ENCODE results near the gene RECQL5.
"Not testable (repeated sequence)": the region's sequence is repeated elsewhere in the genome, so short reads cannot be mapped to it uniquely, and the experiment has no call there.

Gene RECQL5

GRCh38 chr17:75589919-75590303 is 77.0 kb downstream of the RECQL5 start:
- no peak for DNase-seq

- peak; percentile 83 for DNase-seq
These were observed 77.7 kb downstream of the RECQL5 start for GRCh38 chr17:75589012-75589918.

GRCh38 chr17:75588596-75589011 is 78.3 kb downstream of the RECQL5 start:
- DNase-seq = peak; percentile 9

- DNase-seq = peak; percentile 70
These were observed 79.0 kb downstream of the RECQL5 start, which contains the start of gene MYO15B for GRCh38 chr17:75587675-75588595. TSS of gene MYO15B (plus strand) at chr17:75587800. CDS start at chr17:75588058, 258 bp downstream.

- DNase-seq = no peak
These were observed 82.1 kb downstream of the RECQL5 start for GRCh38 chr17:75584849-75585175.

- not testable (repeated sequence) for DNase-seq
These were observed 83.8 kb downstream of the RECQL5 start for GRCh38 chr17:75583197-75583596.

- peak; percentile 26 for DNase-seq
These were observed 85.7 kb downstream of the RECQL5 start for GRCh38 chr17:75581121-75581725.

Measured in hematopoietic multipotent progenitor cell treated with erythropoietin and hydrocortisone succinate and interleukin-3 and kit ligand, for 8 days (in vitro differentiated cells).